Measurements from ENCODE around the gene GPANK1.
A peak's percentile ranks its signal among the peaks of the same experiment; 100 is the strongest.

GPANK1 gene

DNA sequence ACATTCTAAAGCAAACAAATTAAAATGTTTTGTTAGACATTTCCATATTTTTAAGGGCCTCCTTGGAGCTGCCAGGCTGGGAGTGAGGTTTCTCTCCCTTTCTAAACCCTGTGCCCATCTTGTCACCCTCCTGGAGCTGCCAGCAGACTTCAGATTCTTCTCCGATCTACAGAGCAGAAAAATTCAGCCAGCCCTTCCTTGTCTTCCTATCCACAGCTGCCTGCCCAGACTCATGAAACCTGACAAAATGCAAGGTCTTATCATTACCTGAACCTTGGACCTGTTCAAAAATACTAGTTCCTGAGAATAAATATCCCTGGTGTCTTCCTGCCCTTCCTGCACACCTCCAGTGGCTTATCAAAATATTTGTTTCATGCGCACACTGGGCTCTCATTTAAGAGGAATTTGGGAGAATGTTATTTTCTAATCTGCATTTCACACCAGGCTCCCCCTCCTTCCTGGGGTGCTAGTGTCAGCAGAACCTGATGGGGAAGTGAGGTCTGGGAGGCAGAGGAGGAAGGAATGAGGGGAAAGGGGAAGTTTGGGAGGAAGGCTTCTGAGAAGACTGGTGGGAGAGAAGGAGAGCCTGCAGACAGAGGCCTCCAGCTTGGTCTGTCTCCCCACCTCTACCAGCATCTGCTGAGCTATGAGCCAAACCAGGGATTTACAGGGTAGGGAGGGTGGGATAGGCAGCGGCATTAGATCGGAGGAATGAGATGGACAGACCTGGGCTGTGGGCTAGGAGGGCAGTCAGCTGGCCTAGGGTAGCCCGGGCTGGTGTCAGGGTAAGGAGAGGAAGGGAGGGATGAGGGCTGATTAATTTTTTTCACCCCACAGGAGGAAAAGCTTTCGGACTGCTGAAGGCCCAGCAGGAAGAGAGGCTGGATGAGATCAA lies 49.9 kb downstream of the GPANK1 start, which contains the start of gene AIF1:
Gene AIF1, plus strand, starts transcription at position 551 of the 895 bp plus-strand sequence. Its CDS starts 96 bp downstream, at position 647.
- DNase-seq = peak; percentile 71

DNA sequence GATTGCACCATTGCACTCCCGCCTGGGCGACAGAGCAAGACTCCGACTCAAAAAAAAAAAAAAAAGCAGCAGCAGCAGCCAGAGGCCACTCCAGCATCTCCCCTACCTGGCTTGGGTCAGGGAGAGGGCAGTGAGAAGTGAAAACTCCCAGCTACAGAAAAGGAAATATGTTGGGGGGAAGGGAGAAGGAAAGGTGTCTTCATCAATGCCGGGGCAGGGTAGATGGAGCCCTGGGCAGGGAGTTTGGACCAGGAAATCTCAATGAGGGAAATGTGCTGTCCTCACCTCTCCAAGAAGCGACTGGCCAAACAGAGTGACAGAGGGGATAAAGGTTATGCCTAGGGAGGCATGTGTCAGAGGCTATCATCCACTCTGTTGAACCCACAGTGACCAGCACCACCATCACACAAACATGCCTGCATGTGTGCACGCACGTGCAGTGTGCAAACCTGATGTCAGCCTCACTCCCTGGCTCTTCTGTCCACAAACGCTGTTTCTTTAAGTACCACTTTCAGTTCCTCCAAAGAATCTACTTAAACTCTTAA lies 50.6 kb downstream of the GPANK1 start:
- DNase-seq = no peak

All from OCI-M1 (cell line).